HepG2 (cell line): Measurements from ENCODE around the gene JCAD. TPM values are rescaled to one million over a fixed set of nuclear protein-coding genes. Genes with fewer than 3 reads are reported as not detected.
A peak's percentile ranks its signal among the peaks of the same experiment; 100 is the strongest.

Experiments used
- ATAC-seq: fragments of 200-7000 bp; cut with Tn5 transposase; 3 replicates; pipeline ENCODE4 v1.9.1; 2020; ENCODE audit warnings: mild to moderate bottlenecking, moderate library complexity
- BruUV-seq: library from RNA; stranded (reverse); fragments of 400-500 nt; replicated peaks from 2 replicates; lab custom pipeline; 2021; lab: Mats Ljungman, UMichigan
- CTCF ChIA-PET: fragments of 300-600 bp; formaldehyde crosslinking; extraction: SDS; loops from one replicate; lab custom pipeline; 2021; ENCODE audit warnings: low total read pairs, inconsistent platforms, low intra/inter-chr PET ratio; lab: Yijun Ruan, JAX
- POLR2A ChIA-PET: fragments of 350-600 bp; sonication (Branson Sonifier 250); formaldehyde crosslinking; loops from one replicate; lab custom pipeline; 2020; ENCODE audit warnings: antibody characterized with exemption, inconsistent platforms; lab: Yijun Ruan, JAX
- DNase-seq: peaks from one replicate; pipeline ENCODE4 v3.0.0-alpha.2; 2015; ENCODE audit warnings: low spot score
- FAIRE-seq: peaks from 3 replicates; lab custom pipeline; 2011; peaks lifted over from hg19 to GRCh38; lab: Jason Lieb, UNC
- H2AFZ ChIP-seq: one replicate; pipeline ENCODE4 v1.6.1; 2011; ENCODE audit warnings: low read length, inconsistent platforms
- H3K27ac ChIP-seq: fragments of 300-600 bp; 3 replicates; pipeline ENCODE4 v1.8.0; 2011; ENCODE audit warnings: mixed run types, mild to moderate bottlenecking, mixed read lengths, low read length, inconsistent platforms; ENCODE audit not compliant: insufficient read depth; ENCODE audit errors: extremely low read length
- H3K27me3 ChIP-seq, 2 experiments: fragments of 200-600 bp in 1 of 2; 2 replicates in 1 of 2; 3 replicates in 1 of 2; pipeline versions ENCODE4 v1.6.0 to v1.8.0; 2011; ENCODE audit warnings: low read length in 2 of 2, mild to moderate bottlenecking in 2 of 2, moderate library complexity in 2 of 2, inconsistent platforms in 1 of 2; ENCODE audit not compliant: insufficient read depth in 2 of 2, control insufficient read depth in 1 of 2
- H3K36me3 ChIP-seq, 2 experiments: fragments of 200-600 bp in 1 of 2; replicated peaks in 1 of 2; 2 replicates in 1 of 2; 3 replicates in 1 of 2; pipeline versions ENCODE4 v1.5.1 to v1.8.0; 2011; ENCODE audit warnings: low read length in 2 of 2, inconsistent platforms in 1 of 2; ENCODE audit not compliant: insufficient read depth in 2 of 2, control insufficient read depth in 1 of 2
- H3K4me1 ChIP-seq: 2 replicates; pipeline ENCODE4 v1.5.1; 2012; ENCODE audit warnings: low read length, inconsistent platforms; ENCODE audit not compliant: insufficient read depth
- H3K4me2 ChIP-seq: 2 replicates; pipeline ENCODE4 v1.6.0; 2011; ENCODE audit warnings: low read depth, low read length, inconsistent platforms
- H3K4me3 ChIP-seq, 3 experiments: fragments of 200-600 bp in 1 of 3; sonication (generic), shearing (Covaris generic) in 1 of 3; replicated peaks in 1 of 3; 2 replicates each; pipeline ENCODE4 v1.5.1; 2011 to 2016; ENCODE audit warnings: low read length in 3 of 3, inconsistent platforms in 2 of 3, low read depth in 2 of 3, mild to moderate bottlenecking in 2 of 3, control low read depth in 1 of 3, mixed read lengths in 1 of 3; ENCODE audit not compliant: insufficient read depth in 1 of 3
- H3K79me2 ChIP-seq: one replicate; pipeline ENCODE4 v1.6.1; 2011; ENCODE audit warnings: low read length, inconsistent platforms; ENCODE audit not compliant: insufficient read depth
- H3K9ac ChIP-seq: 2 replicates; pipeline ENCODE4 v1.6.0; 2011; ENCODE audit warnings: mild to moderate bottlenecking, low read depth, low read length, inconsistent platforms; ENCODE audit not compliant: insufficient read depth
- H3K9me3 ChIP-seq: 2 replicates; pipeline ENCODE4 v1.5.1; 2012; ENCODE audit warnings: mild to moderate bottlenecking, low read length
- H4K20me1 ChIP-seq: 2 replicates; pipeline ENCODE4 v1.6.0; 2011; ENCODE audit warnings: inconsistent platforms, mild to moderate bottlenecking, low read length, moderate library complexity; ENCODE audit not compliant: insufficient read depth
- GRHL1 ChIP-seq: sonication (generic); formaldehyde crosslinking; conservative IDR thresholded peaks from 2 replicates; pipeline ENCODE4 v1.8.0; 2022; ENCODE audit warnings: missing genetic modification reagents
- ISX ChIP-seq: sonication (generic); formaldehyde crosslinking; conservative IDR thresholded peaks from 2 replicates; pipeline ENCODE4 v1.5.0; 2020; ENCODE audit warnings: missing genetic modification reagents
- TCF7L2 ChIP-seq: IDR thresholded peaks from 2 replicates; pipeline ENCODE4 v1.6.1; 2011; ENCODE audit warnings: mild to moderate bottlenecking, low read depth, low read length, moderate library complexity
- WGBS: methylation state at CpG from one replicate; pipeline ENCODE4 v1.1.6; 2017; ENCODE audit warnings: low lambda C conversion rate; 5-methylcytosine and 5-hydroxymethylcytosine counted together
- in situ Hi-C: cut with HindIII; loops from 2 replicates; pipeline ENCODE4 v1.10.0; 2017; ENCODE audit warnings: low pct_unique_long_range_greater_than_20kb; ENCODE audit not compliant: extremely low pct_ligation_motif_present
- intact Hi-C: fragments of 100-400 bp; cut with micrococcal nuclease; formaldehyde crosslinking; loops from one replicate; pipeline ENCODE4 v1.10.0; 2022; ENCODE audit not compliant: unreplicated experiment
- polyA plus RNA-seq, 8 experiments: library from polyadenylated mRNA; depleted of rRNA in 3 of 8; stranded (reverse) in 7 of 8; unstranded in 1 of 8; fragments of >200 nt; fragmentation: Illumina TruSeq in 4 of 8; extraction: Trizol in 4 of 8; gene quantifications; 2 replicates each; pipeline versions ENCODE4 v1.2.1 to v1.2.3, GENCODE V29; 2011 to 2016; ENCODE audit warnings: low read depth in 4 of 8, missing spikeins in 1 of 8, mixed read lengths in 1 of 8; ENCODE audit not compliant: insufficient read depth in 1 of 8
- total RNA-seq, 5 experiments: library from RNA; depleted of rRNA; stranded (reverse); fragments of >200 nt; fragmentation: Illumina TruSeq; extraction: Trizol; gene quantifications; 2 replicates each; pipeline ENCODE4 v1.2.3, GENCODE V29; 2016; ENCODE audit warnings: low read depth in 1 of 5
- TF ChIP-seq, protein P1 (sequence below): sonication (generic); formaldehyde crosslinking; IDR thresholded peaks from 2 replicates; pipeline ENCODE4 v1.4.0; 2020; ENCODE audit warnings: mild to moderate bottlenecking, missing genetic modification reagents

JCAD gene
- total and polyA plus RNA-seq, 2 of the 13 experiments (the other 11 are each of a cell fraction or from before 2014, with no cell fraction given), result 0.04 to 0.08 TPM

- TF ChIP-seq, protein P1, sequence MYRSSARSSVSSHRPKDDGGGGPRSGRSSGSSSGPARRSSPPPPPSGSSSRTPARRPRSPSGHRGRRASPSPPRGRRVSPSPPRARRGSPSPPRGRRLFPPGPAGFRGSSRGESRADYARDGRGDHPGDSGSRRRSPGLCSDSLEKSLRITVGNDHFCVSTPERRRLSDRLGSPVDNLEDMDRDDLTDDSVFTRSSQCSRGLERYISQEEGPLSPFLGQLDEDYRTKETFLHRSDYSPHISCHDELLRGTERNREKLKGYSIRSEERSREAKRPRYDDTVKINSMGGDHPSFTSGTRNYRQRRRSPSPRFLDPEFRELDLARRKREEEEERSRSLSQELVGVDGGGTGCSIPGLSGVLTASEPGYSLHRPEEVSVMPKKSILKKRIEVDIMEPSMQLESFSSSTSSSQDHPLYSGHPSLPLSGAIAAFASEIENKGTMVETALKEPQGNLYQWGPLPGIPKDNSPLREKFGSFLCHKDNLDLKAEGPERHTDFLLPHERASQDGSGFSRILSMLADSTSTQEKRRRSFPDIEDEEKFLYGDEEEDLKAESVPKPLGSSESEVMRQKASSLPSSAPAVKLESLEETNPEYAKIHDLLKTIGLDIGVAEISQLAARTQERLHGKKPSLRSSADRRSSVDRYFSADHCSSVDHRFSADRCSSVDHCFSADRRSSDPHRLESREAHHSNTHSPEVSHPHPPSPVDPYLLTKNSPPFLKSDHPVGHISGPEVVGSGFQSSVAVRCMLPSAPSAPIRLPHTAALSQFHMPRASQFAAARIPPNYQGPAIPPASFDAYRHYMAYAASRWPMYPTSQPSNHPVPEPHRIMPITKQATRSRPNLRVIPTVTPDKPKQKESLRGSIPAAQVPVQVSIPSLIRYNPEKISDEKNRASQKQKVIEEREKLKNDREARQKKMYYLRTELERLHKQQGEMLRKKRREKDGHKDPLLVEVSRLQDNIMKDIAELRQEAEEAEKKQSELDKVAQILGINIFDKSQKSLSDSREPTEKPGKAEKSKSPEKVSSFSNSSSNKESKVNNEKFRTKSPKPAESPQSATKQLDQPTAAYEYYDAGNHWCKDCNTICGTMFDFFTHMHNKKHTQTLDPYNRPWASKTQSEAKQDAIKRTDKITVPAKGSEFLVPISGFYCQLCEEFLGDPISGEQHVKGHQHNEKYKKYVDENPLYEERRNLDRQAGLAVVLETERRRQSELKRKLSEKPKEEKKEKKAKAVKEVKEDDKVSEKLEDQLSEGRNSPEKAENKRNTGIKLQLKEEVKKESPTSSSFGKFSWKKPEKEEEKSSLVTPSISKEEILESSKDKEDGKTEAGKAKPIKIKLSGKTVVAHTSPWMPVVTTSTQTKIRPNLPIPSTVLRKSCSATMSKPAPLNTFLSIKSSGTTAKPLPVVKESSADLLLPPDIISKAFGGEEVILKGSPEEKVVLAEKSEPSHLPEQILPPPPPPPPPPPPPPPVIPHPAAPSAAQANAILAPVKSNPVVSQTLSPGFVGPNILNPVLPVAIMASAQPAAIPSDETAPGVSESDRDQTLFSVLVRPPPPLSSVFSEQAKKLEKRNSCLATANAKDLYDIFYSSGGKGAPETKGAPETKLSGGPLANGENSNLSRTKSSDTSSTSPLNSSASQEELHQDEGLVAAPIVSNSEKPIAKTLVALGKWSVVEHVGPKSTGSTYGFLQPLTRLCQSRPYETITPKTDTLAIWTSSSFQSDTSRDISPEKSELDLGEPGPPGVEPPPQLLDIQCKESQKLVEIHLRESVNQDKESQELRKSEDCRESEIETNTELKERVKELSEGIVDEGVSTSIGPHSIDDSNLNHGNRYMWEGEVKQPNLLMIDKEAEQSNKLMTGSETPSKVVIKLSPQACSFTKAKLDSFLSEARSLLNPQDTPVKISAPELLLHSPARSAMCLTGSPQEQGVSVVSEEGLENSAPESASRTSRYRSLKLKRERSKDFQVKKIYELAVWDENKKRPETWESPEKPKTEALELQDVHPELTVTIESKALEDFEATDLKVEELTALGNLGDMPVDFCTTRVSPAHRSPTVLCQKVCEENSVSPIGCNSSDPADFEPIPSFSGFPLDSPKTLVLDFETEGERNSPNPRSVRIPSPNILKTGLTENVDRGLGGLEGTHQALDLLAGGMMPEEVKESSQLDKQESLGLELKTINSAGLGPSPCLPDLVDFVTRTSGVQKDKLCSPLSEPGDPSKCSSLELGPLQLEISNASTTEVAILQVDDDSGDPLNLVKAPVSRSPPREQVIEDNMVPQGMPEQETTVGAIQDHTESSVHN (CRISPR knock-in tag), result 0 out of 2 replicates have a peak, but pooled peaks have one; percentile 75
Observed at GRCh38 chr10:29998142-29998808, 61.1 kb downstream of the JCAD start (continued).

GRCh38 chr10:29994811-29995210 lies 64.6 kb downstream of the JCAD start:
- in situ Hi-C loops, result no loop called here
- H3K36me3 ChIP-seq, result no peaks in the 10 kb centered on the region
- H3K79me2 ChIP-seq, result no peaks in the 10 kb centered on the region
- peaks cover 5% of the 10 kb centered on the region for H3K4me1 ChIP-seq
- intact Hi-C loops, result no loop called here
- ChIA-PET CTCF (no interaction called here), POLR2A (no interaction called here)
- WGBS, result 8% methylated on average over 4 of the region's 4 CpGs
- no peaks in the 10 kb centered on the region for H4K20me1 ChIP-seq
- ATAC-seq (no peak), FAIRE-seq (no peak), DNase-seq (no peak)
- no peak overlapping the region for H2AFZ ChIP-seq
- H3K4me3 ChIP-seq, result no peak overlapping the region
- H3K4me2 ChIP-seq, result no peak overlapping the region
- TF ChIP-seq ISX (CRISPR knock-in tag) (no peak), TCF7L2 (no peak), GRHL1 (no peak)
- no TSS peak for BruUV-seq
- H3K27ac ChIP-seq, result no peak overlapping the region
- no peaks in the 10 kb centered on the region for H3K9me3 ChIP-seq
- no peaks in the 10 kb centered on the region; a peak in 1 of 5 replicates for H3K27me3 ChIP-seq
- no peak overlapping the region for H3K9ac ChIP-seq
